GM12892 (cell line): Measurements from ENCODE around the gene CHSY3.

ENCODE experiments used
- DNase-seq: peaks from one replicate; pipeline ENCODE4 v3.0.0; 2011; ENCODE audit not compliant: insufficient read length
- FAIRE-seq: peaks from 2 replicates; lab custom pipeline; 2011; peaks lifted over from hg19 to GRCh38; lab: Jason Lieb, UNC
- POLR2A ChIP-seq: IDR thresholded peaks from 2 replicates; pipeline ENCODE4 v1.6.1; 2011; ENCODE audit warnings: low read depth, low read length, control low read depth
- POLR2AphosphoS5 ChIP-seq: IDR thresholded peaks from 2 replicates; pipeline ENCODE4 v1.6.1; 2011; ENCODE audit warnings: low read depth, low read length, control low read depth
- TAF1 ChIP-seq: IDR thresholded peaks from 2 replicates; pipeline ENCODE4 v1.6.1; 2011; ENCODE audit warnings: low read depth, mild to moderate bottlenecking, control low read depth, low read length, borderline replicate concordance

CHSY3 gene

GRCh38 chr5:130035388-130035787 lies 131.1 kb downstream of the CHSY3 start:
- TF ChIP-seq POLR2A, result no peak
- no peak for TF ChIP-seq TAF1
- no peak for TF ChIP-seq POLR2AphosphoS5
- no peak for FAIRE-seq
- DNase-seq, result no peak

GRCh38 chr5:130037905-130038304 lies 133.6 kb downstream of the CHSY3 start:
- DNase-seq (no peak), FAIRE-seq (no peak)
- TF ChIP-seq POLR2AphosphoS5, result no peak
- TF ChIP-seq POLR2A, result no peak
- TF ChIP-seq TAF1, result no peak

DNA sequence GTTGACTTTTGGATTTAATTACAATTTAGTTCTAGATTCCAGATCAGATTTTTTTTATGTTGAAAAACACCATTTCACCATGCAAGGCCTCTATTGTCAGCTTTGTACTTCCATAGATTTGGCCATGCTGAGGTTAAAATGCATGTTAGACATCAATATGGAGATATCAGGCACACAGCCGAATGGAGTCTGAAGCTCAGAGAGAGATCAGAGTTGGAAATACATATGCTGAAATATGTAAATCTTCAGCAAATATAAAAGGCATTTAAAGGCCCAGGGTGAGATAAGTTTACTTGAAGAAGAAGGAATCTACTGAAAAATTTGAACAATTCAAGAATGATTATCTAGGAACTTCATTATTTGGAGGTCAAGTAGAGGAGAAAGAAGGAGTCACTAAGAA lies 139.6 kb downstream of the CHSY3 start:
- TF ChIP-seq TAF1 (no peak), POLR2A (no peak), POLR2AphosphoS5 (no peak)
- FAIRE-seq, result no peak

DNA sequence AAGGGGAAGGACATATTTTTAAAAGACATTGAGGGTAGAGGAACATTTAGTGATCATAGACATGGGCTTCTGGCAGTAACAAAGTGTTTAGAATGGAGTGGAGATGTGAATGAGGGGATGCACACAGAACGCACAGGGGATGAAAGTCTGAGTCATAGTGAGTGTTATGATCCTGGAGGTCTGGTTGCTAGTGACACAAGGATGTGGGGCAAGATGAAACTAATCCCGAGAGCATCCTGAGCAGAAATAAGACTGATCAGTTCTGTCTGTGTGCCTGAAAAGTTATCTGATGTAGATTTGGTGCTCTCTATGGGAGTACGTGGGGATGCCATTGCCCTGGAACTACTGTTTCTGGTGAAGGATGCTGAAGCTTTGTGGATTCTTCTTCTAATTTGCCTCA lies 141.1 kb downstream of the CHSY3 start:
- FAIRE-seq, result no peak
- TF ChIP-seq POLR2A (no peak), POLR2AphosphoS5 (no peak), TAF1 (no peak)
- DNase-seq, result no peak

More for the DNA sequence above, 139.6 kb downstream of the CHSY3 start:
- DNase-seq, result no peak

DNA sequence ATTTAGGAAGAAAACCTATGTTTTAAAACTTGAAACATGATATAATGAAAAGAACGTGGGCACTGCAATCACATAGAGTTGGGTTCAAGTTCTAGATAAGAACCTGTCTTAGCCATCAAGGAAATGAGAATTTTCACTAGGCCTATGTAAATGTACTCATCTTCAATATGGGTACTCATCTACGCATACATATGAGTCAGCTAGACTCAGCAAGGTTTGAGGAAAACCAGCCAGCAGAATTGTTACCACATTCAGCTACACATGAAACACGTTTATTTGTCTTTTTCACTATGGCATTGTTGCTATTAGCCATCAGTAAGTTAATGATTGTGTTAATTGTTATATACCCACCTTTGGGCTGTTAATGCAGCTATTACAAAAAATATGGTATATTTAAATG lies 146.3 kb downstream of the CHSY3 start:
- no peak for TF ChIP-seq POLR2A
- TF ChIP-seq TAF1, result no peak
- DNase-seq, result no peak
- FAIRE-seq, result no peak

GRCh38 chr5:130052752-130053151 lies 148.5 kb downstream of the CHSY3 start:
- FAIRE-seq, result no peak
- TF ChIP-seq TAF1 (no peak), POLR2AphosphoS5 (no peak), POLR2A (no peak)
- no peak for DNase-seq

DNA sequence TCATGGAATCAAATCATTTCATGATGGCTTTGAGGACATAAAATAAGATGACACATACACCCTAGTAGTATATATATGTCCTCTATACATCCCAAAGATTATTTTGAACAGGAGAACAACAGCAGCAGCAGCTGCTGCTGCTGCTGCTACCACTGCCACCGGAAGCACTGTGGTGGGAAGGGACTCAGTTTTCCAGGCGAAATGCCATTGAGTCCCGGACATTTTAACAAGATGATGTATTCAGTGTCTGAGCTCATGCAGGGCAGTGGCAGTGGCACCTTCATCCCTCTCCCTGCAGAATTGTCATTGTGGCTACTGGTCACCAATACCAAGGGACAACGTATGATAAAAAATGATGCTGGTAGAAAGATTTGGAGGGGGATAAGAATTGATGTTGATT lies 151.3 kb downstream of the CHSY3 start:
- FAIRE-seq (no peak), DNase-seq (no peak)
- TF ChIP-seq POLR2AphosphoS5, result no peak
- no peak for TF ChIP-seq POLR2A
- TF ChIP-seq TAF1, result no peak

GRCh38 chr5:130061746-130062145 lies 157.5 kb downstream of the CHSY3 start:
- DNase-seq, result no peak
- FAIRE-seq, result no peak
- TF ChIP-seq POLR2AphosphoS5 (no peak), TAF1 (no peak), POLR2A (no peak)

DNA sequence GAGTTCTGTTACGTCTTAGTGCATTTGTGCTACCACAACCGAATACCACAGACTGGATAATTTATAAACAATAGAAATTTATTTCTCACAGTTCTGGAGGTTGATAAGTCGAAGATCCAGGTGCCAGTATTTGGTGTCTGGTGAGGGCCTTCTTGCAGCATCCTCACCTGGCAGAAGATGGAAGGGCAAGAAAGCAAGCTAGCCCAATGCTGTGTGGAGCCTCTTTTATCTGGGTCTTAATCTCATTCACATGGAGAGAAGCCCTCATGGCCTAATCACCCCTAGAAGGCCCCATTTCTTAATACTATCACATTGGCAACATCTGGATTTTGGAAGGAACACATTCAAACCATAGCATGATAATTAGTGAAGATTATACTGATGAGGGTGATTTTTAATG lies 159.3 kb downstream of the CHSY3 start:
- FAIRE-seq (no peak), DNase-seq (no peak)
- no peak for TF ChIP-seq TAF1
- TF ChIP-seq POLR2A, result no peak
- no peak for TF ChIP-seq POLR2AphosphoS5

DNA sequence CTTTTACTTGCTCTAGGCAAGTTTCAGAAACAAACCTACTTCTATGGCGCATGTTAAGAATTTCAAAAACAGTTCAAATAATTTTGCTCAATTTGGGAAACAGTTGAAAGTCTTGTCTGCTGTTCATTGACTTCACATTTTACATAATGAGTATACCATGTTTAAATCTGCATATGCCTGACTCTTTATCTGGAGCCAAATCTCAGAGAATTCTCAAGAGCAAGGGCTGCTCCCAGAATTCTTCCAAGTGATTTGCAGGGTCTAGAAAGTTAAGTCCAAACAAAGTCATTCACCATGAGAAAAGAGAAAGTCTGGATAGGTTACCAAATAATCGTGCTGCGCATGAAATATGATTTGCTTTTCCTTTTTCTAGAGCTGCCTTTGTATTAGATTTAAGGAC lies 160.2 kb downstream of the CHSY3 start:
- DNase-seq (no peak), FAIRE-seq (no peak)
- TF ChIP-seq POLR2AphosphoS5, result no peak
- TF ChIP-seq POLR2A, result no peak
- no peak for TF ChIP-seq TAF1

DNA sequence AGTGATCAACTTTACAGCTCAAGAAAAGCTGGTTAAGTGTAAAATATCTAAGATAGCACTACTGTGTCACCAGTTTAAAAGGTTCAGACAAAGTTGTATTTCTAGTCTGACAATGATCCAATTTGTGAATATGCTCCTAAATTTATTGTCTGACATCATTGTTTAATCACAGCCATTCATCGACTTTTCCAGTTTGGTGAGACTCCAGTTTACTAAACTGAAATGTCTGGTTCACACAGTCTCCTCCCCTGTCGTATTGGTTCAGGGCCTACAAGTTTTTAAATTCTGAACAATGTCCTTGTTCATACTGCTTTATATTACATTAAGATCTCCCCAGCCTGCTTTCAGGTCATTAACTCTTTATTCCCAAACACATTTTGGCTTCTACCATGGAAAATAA lies 161.4 kb downstream of the CHSY3 start:
- DNase-seq, result no peak
- no peak for FAIRE-seq
- no peak for TF ChIP-seq TAF1
- TF ChIP-seq POLR2AphosphoS5, result no peak
- TF ChIP-seq POLR2A, result no peak

DNA sequence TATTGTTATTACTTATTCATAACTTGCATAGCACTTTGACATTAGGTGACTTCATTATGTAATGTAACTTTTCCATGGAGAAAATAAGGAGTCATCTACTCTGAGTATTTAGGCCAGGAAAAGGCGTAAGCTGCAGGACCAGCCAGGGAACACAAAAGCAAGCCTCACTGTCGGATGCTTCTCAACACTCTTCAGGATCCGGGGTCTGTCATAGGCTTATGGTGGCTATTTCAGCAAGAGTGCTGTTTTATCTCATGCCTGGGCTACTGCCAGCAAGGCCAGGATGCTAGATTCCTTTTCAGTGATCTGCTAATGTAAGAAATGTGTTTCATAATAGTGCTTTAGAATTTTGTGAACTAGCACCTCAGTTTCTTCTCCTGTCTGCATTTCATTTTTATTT lies 162.4 kb downstream of the CHSY3 start:
- TF ChIP-seq POLR2AphosphoS5, result no peak
- no peak for TF ChIP-seq POLR2A
- TF ChIP-seq TAF1, result no peak
- DNase-seq (no peak), FAIRE-seq (no peak)

DNA sequence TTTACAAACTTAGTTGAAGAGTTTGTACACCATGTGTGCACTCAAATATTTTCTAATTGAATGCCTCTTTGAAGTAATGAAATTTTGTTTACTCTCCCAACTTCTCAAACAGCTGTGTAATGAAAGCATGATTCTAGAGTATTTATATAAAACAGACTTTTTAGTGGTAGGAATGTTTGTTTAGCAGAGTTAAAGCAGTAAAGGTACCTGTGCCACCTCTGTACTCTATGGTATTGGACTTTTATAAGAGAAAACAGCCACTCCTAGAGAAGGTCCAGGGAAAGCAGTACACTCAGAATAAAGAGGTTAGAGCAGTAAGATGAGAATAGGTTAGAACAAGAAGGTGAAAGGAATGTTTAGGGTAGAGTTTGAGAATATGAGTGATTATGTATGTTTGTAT lies 163.1 kb downstream of the CHSY3 start:
- FAIRE-seq, result no peak
- DNase-seq, result no peak
- TF ChIP-seq POLR2A, result no peak
- TF ChIP-seq POLR2AphosphoS5, result no peak
- no peak for TF ChIP-seq TAF1
